GM12878 (cell line): ENCODE results near the gene FAIM.

Experiments used
- ZNF24 ChIP-seq: fragments of 450-650 bp; IDR thresholded peaks from 2 replicates; pipeline ENCODE4 v1.6.1; 2017; ENCODE audit warnings: antibody characterized with exemption, mild to moderate bottlenecking
- TF ChIP-seq, protein P1 (sequence below): IDR thresholded peaks from 2 replicates; pipeline ENCODE4 v1.6.1; 2011; ENCODE audit warnings: low read depth, mild to moderate bottlenecking, low read length, moderate library complexity, borderline replicate concordance; ENCODE audit errors: extremely low read depth
- TF ChIP-seq, protein P2 (sequence below), 3 experiments: IDR thresholded peaks in 2 of 3; conservative IDR thresholded peaks in 1 of 3; 2 replicates each; pipeline ENCODE4 v1.5.1; 2011; ENCODE audit warnings: low read depth in 3 of 3, low read length in 3 of 3, mild to moderate bottlenecking in 3 of 3, control low read depth in 2 of 3, moderate library complexity in 2 of 3, inconsistent platforms in 1 of 3, mixed read lengths in 1 of 3; ENCODE audit not compliant: control insufficient read depth in 2 of 3, insufficient read depth in 1 of 3; ENCODE audit errors: extremely low read depth in 1 of 3

DNA sequence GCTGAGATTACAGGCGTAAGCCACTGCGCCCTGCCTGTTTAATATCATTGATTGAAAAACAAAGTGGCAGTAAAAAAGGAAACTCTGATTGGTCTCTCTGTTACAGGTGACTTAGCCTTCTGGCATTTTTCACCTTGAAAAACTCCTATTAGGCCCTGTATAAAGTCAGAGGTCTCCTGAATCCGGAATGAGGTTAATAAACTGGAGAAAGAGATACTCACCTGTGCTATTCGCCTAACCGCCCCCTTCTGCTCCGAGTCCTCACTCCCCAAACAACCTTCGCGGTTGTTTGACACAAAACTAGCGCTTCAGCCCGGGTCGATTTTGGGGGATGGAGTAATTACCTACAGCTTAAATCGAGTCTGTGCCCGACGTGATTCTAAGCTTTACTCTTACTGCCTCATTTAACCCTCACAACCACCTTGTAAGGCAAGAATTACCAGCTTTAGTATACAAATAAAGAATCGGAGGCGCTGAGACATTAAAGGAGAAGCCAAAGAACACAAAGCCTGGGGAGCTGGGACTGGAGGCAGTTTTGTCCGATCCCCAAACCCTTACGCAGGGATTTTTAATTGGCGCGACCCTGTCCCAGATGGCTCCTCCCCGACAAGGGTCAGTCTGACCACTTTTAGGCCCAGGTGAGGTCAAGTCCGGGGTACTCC is 15.0 kb upstream of the FAIM start:
- TF ChIP-seq, protein P1, sequence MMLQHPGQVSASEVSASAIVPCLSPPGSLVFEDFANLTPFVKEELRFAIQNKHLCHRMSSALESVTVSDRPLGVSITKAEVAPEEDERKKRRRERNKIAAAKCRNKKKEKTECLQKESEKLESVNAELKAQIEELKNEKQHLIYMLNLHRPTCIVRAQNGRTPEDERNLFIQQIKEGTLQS = no peak
- TF ChIP-seq ZNF24 = no peak
- TF ChIP-seq, protein P2, sequence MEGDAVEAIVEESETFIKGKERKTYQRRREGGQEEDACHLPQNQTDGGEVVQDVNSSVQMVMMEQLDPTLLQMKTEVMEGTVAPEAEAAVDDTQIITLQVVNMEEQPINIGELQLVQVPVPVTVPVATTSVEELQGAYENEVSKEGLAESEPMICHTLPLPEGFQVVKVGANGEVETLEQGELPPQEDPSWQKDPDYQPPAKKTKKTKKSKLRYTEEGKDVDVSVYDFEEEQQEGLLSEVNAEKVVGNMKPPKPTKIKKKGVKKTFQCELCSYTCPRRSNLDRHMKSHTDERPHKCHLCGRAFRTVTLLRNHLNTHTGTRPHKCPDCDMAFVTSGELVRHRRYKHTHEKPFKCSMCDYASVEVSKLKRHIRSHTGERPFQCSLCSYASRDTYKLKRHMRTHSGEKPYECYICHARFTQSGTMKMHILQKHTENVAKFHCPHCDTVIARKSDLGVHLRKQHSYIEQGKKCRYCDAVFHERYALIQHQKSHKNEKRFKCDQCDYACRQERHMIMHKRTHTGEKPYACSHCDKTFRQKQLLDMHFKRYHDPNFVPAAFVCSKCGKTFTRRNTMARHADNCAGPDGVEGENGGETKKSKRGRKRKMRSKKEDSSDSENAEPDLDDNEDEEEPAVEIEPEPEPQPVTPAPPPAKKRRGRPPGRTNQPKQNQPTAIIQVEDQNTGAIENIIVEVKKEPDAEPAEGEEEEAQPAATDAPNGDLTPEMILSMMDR (IDR thresholded peaks at IDR 0.05 in 2 of 3, conservative IDR thresholded peaks at IDR 0.05 in 1 of 3; ENCODE audit: control insufficient read depth in 2 of 3, extremely low read depth in 1 of 3, insufficient read depth in 1 of 3, low read depth in 3 of 3, low read length in 3 of 3) = no peak
